KMS-11 (cell line): ENCODE results near the gene ADGRB3.

Source experiments
- H2AFZ ChIP-seq: fragments of 200-600 bp; sonication (generic); 2 replicates; pipeline ENCODE4 v1.6.1; 2016; ENCODE audit warnings: antibody characterized with exemption, mixed run types, low read depth
- H3K27ac ChIP-seq: fragments of 200-600 bp; sonication (generic); 2 replicates; pipeline ENCODE4 v1.6.1; 2016; ENCODE audit warnings: mild to moderate bottlenecking, mixed run types
- H3K27me3 ChIP-seq: fragments of 200-600 bp; sonication (generic); 2 replicates; pipeline ENCODE4 v1.6.1; 2017; ENCODE audit warnings: mild to moderate bottlenecking, low read depth, mixed run types, moderate library complexity; ENCODE audit not compliant: insufficient read depth
- H3K36me3 ChIP-seq: fragments of 200-600 bp; sonication (generic); 2 replicates; pipeline ENCODE4 v1.6.1; 2017; ENCODE audit warnings: mild to moderate bottlenecking, mixed run types; ENCODE audit not compliant: insufficient read depth
- H3K4me1 ChIP-seq: fragments of 200-600 bp; sonication (generic); 2 replicates; pipeline ENCODE4 v1.6.1; 2016; ENCODE audit warnings: mild to moderate bottlenecking, low read depth, mixed run types; ENCODE audit not compliant: poor library complexity, severe bottlenecking
- H3K4me2 ChIP-seq: fragments of 200-600 bp; sonication (generic); 2 replicates; pipeline ENCODE4 v1.7.0; 2016; ENCODE audit warnings: mild to moderate bottlenecking, mixed run types
- H3K4me3 ChIP-seq: fragments of 200-600 bp; sonication (generic); IDR thresholded peaks from 2 replicates; pipeline ENCODE4 v1.6.1; 2017; ENCODE audit warnings: low read depth, low read length, mixed read lengths; ENCODE audit not compliant: insufficient read depth
- H3K79me2 ChIP-seq: fragments of 200-600 bp; sonication (generic); 2 replicates; pipeline ENCODE4 v1.6.1; 2016; ENCODE audit warnings: low read depth, mixed run types; ENCODE audit not compliant: insufficient read depth
- H3K9ac ChIP-seq: fragments of 200-600 bp; sonication (generic); 2 replicates; pipeline ENCODE4 v1.6.1; 2016; ENCODE audit warnings: mild to moderate bottlenecking, mixed run types
- H4K20me1 ChIP-seq: fragments of 200-600 bp; sonication (generic); 2 replicates; pipeline ENCODE4 v1.6.1; 2016; ENCODE audit warnings: mild to moderate bottlenecking, mixed run types; ENCODE audit not compliant: insufficient read depth
- TF ChIP-seq, protein P1 (sequence below): fragments of 200-600 bp; sonication (generic); conservative IDR thresholded peaks from 2 replicates; pipeline ENCODE4 v1.6.1; 2017; ENCODE audit warnings: low read depth, mild to moderate bottlenecking, antibody characterized with exemption, low read length, moderate library complexity, mixed read lengths

ADGRB3 gene

DNA sequence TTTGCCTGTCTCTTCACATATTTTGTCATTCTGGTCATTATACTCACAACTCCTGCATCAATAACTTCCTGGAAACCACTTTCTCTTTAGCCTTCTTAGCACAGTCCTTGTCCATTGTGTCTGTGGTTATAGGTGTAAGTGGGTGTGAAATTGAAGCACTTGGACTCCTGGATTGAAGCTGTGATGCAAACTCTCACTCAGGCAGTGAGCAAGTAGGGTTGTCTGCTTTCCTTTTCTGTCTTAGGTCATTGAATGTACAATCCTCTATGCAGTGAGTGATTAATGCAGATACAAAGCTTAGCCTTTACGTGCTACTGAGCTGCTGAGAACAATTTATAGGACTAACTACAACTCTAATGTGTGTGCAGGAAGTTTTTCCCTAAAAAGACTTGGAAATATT, 54.8 kb downstream of the ADGRB3 start:
- TF ChIP-seq, protein P1, sequence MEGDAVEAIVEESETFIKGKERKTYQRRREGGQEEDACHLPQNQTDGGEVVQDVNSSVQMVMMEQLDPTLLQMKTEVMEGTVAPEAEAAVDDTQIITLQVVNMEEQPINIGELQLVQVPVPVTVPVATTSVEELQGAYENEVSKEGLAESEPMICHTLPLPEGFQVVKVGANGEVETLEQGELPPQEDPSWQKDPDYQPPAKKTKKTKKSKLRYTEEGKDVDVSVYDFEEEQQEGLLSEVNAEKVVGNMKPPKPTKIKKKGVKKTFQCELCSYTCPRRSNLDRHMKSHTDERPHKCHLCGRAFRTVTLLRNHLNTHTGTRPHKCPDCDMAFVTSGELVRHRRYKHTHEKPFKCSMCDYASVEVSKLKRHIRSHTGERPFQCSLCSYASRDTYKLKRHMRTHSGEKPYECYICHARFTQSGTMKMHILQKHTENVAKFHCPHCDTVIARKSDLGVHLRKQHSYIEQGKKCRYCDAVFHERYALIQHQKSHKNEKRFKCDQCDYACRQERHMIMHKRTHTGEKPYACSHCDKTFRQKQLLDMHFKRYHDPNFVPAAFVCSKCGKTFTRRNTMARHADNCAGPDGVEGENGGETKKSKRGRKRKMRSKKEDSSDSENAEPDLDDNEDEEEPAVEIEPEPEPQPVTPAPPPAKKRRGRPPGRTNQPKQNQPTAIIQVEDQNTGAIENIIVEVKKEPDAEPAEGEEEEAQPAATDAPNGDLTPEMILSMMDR: no peak

DNA sequence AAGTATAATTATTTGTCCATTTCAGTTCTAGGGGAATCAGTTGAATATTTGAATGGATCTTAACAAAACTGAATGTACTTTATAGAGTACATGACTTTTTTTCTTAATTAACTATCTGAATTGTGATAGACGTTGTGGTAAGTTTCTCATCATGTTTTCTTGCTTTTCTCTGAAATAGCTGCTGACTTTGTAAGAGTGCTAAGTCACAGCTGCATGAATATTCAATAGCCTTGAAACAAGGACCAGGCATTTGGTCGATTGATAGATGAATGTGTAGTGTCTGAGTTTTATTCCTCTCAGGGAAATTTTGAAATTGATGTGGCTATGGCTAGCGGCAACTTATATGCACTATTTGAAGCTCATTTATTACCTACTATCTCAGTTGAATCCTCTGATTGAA, 56.0 kb downstream of the ADGRB3 start:
- H2AFZ ChIP-seq: no peak overlapping the region
- TF ChIP-seq, protein P1: no peak

More for the DNA sequence above, 54.8 kb downstream of the ADGRB3 start:
- no peak overlapping the region for H3K4me2 ChIP-seq
- no peak overlapping the region for H3K27ac ChIP-seq
- no peak overlapping the region for H3K9ac ChIP-seq
- H3K79me2 ChIP-seq: no peaks in the 10 kb centered on the region
- no peaks in the 10 kb centered on the region for H3K27me3 ChIP-seq
- no peaks in the 10 kb centered on the region for H3K36me3 ChIP-seq
- H3K4me1 ChIP-seq: no peaks in the 10 kb centered on the region
- H2AFZ ChIP-seq: no peak overlapping the region
- no peaks in the 10 kb centered on the region for H4K20me1 ChIP-seq
- H3K4me3 ChIP-seq: no peak overlapping the region

DNA sequence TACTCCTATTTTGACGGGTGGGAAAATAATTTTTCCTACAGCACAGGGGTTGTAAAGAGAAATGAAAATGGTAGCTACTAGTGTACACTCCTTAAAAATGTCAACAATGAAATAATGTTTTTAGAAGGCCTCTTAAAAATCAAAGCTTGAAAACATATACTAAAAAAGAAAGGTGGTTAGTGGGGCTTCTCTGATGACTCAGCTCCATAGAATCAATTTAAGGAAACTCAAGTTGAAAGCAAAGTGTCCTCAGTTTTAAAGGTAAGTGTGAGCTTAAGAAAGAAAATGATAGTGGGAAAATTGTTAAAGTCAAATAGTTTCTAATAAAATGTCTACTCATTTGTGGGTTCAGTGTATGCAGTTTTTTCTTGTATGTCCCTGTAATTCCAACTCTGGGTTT, 58.2 kb downstream of the ADGRB3 start:
- H3K9ac ChIP-seq: no peak overlapping the region
- H3K4me3 ChIP-seq: no peak overlapping the region

More for the DNA sequence above, 56.0 kb downstream of the ADGRB3 start:
- Histone ChIP-seq H3K36me3 (no peaks in the 10 kb centered on the region), H3K27ac (no peak overlapping the region), H3K9ac (no peak overlapping the region), H3K27me3 (no peaks in the 10 kb centered on the region), H3K79me2 (no peaks in the 10 kb centered on the region), H3K4me3 (no peak overlapping the region), H3K4me2 (no peak overlapping the region), H3K4me1 (no peaks in the 10 kb centered on the region), H4K20me1 (no peaks in the 10 kb centered on the region)

DNA sequence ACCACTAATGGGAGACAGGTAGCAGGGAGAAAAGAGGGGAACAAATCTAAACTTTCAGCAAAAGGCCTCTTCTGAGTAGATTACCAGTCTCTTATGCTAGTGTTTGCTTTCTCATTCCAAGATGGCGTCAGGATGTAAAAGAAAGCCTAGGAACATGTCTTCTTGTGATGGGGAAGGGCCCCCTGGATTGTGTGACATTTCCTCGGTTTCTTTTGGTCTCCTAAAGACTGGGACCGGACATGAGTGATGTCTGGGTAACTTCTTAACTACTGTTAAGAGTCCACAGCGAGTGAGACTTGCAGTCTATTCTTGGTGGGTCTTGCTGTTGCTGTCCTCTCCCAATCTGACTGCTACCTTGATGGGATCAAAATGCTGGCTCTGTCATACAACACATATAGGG, 60.3 kb downstream of the ADGRB3 start:
- Histone ChIP-seq H4K20me1 (no peaks in the 10 kb centered on the region), H2AFZ (no peak overlapping the region), H3K79me2 (no peaks in the 10 kb centered on the region), H3K9ac (no peak overlapping the region), H3K4me3 (no peak overlapping the region), H3K27me3 (no peaks in the 10 kb centered on the region), H3K4me1 (no peaks in the 10 kb centered on the region), H3K4me2 (no peak overlapping the region), H3K36me3 (no peaks in the 10 kb centered on the region), H3K27ac (no peak overlapping the region)
- TF ChIP-seq, protein P1: no peak

More for the DNA sequence above, 58.2 kb downstream of the ADGRB3 start:
- no peaks in the 10 kb centered on the region for H4K20me1 ChIP-seq
- H3K36me3 ChIP-seq: no peaks in the 10 kb centered on the region
- no peaks in the 10 kb centered on the region for H3K4me1 ChIP-seq
- H3K79me2 ChIP-seq: no peaks in the 10 kb centered on the region
- H3K27ac ChIP-seq: no peak overlapping the region
- no peaks in the 10 kb centered on the region for H3K27me3 ChIP-seq
- TF ChIP-seq, protein P1: no peak
- H3K4me2 ChIP-seq: no peak overlapping the region
- H2AFZ ChIP-seq: no peak overlapping the region
